Activated CD8-positive, alpha-beta memory T cell treated with anti-CD3 and anti-CD28 coated beads for 48 hours (primary cell): Measurements from ENCODE around the gene PIGL.
"Not testable (repeated sequence)": the region's sequence is repeated elsewhere in the genome, so short reads cannot be mapped to it uniquely, and the experiment has no call there.

Experiments used
- DNase-seq, 3 experiments: peaks; one replicate each; pipeline ENCODE4 v3.0.0-alpha.2; 2020; ENCODE audit warnings: low read depth in 2 of 3, low spot score in 2 of 3

Gene PIGL

DNA sequence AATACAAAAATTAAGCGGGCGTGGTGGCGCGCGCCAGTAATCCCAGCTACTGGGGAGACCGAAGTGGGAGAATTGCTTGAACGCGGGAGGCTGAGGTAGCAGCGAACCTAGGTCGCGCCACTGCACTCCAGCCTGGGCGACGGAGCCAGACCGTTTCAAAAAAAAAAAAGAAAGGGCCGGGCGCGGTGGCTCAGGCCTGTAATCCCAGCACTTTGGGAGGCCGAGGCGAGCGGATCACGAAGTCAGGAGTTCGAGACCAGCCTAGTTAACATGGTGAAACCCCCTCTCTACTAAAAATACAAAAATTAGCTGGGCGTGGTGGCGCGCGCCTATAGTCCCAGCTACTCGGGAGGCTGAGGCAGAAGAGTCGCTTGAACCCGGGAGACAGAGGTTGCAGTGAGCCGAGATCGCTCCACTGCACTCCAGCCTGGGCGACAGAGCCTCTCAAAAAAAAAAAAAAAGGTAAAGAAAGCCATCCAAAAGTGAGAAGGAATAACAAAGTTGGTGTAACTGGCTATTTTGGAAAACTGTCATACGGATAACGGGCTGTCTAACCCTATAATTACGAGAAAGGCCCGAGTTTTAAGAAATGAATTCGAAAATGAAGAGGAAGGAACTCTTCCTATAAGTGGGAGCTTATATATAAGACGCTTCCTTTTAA, 539 bp upstream of the PIGL start:
- not testable (repeated sequence) for DNase-seq

DNA sequence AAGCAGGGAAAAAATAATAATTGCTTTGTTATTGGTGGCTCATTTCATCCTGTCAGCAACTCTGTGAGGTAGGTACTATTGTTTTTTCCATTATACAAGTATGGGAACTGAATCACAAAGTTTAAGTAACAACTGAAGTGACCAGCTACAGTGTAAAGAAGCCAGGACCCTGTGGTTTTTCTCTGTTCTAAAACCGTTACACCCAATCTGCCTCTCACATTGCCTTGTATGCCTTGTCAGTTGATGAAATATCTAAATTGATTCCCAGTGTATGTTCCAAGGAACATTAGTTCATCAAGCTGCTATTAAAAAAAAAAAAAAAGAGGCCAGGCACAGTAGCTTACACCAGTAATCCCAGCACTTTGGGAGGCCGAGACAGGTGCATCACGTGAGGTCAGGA, 5.4 kb downstream of the PIGL start:
- DNase-seq: no peak

DNA sequence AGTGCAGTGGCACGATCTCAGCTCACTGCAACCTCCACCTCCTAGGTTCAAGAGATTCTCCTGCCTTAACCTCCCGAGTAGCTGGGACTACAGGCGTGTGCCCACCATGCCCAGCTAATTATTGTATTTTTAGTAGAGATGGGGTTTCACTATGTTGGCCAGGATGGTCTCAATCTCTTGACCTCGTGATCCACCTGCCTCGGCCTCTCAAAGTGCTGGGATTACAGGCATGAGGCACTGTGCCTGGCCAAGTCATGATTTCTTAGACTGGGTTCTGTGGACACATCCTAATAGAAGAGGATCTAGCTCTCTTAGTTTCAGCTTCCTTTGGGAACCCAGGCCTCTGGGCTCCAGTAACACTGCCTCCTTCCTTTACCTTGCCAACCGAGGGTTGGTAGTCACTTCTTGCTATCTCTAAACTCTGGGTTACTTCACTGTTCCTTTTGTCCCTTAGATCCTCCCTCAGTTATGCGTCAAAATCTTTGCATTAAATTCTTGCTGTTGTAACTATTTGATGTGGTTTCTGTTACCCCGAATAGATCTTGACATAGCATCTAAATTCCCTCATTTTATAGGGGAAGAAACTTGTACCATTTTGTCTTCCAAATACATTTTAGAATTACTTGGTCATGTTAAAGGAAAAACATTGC, 13.0 kb downstream of the PIGL start:
- DNase-seq: not testable (repeated sequence)

DNA sequence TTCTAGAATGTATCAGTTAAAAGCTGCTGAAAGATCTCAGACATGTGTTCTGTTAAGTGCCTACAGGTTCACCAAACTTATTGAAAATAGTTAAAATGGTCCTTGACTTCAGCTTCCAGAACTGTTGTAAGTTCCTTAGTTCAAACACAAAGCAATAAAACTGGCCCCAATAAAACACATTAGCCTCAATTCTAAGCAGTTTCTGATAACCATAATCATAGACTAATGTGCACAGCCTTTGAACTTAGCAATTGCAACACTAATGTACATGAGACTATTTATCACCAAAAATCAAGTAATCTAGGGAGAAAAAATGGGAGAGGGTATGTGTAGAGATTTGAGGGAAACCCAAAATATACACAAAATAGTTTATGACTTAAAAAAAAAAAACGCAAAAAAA, 15.4 kb downstream of the PIGL start:
- no peak for DNase-seq

DNA sequence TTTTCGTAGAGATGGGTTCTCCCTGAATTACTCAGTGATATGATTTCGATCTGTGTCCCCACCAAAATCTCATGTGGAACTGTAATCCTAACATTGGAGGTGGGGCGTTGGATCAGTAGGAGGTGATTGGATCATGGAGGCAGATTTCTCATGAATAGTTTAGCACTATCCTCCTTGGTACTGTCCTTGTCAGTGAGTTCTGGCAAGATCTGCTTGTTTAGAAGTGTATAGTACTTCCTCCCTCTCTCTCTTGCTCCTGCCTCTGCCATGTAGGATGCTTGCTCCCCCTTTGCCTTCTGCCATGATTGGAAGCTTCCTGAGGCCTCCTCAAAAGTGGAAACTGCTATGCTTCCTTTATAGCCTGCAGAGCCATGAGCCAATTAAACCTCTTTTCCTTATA, 22.9 kb downstream of the PIGL start:
- no peak for DNase-seq

DNA sequence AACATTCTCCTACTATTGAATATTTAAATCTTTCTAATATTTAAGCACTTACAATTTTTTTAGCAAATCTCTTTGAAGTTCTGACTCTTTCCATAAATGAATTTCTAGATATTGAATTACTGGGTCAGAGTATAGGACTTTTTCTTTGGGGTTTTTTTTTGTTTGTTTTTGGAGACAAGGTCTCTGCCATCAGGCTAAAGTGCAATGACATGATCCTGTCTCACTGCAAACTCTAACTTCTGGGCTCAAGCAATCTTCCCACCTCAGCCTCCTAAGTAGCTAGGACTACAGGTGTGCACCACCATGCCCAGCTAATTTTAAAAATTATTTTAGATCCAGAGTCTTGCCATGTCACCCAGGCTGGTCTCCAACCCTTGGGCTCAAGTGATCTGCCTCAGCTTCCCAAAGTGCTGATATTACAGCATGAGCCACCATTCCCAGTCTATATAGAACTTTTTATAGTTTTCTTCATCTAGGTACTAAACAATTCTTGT, 24.9 kb downstream of the PIGL start:
- no peak for DNase-seq

DNA sequence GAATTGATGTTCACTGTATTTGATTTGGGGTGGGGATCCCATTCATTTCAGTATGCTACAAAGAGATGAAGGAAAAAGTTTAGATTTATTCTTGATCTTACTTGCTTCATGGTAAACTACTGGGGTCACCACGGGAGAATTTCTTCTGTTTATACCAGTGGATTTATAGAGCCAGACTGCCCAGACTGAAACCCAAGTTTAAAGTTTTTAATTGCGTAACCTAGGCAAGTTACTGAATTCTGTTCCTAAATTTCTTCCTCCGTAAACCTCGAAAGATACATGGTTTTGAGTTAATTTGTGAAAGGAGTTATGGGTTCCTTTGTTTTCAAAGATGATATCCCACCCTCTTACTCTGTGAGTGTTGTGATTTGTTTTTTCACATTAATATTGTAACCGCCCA, 26.4 kb downstream of the PIGL start:
- no peak for DNase-seq

DNA sequence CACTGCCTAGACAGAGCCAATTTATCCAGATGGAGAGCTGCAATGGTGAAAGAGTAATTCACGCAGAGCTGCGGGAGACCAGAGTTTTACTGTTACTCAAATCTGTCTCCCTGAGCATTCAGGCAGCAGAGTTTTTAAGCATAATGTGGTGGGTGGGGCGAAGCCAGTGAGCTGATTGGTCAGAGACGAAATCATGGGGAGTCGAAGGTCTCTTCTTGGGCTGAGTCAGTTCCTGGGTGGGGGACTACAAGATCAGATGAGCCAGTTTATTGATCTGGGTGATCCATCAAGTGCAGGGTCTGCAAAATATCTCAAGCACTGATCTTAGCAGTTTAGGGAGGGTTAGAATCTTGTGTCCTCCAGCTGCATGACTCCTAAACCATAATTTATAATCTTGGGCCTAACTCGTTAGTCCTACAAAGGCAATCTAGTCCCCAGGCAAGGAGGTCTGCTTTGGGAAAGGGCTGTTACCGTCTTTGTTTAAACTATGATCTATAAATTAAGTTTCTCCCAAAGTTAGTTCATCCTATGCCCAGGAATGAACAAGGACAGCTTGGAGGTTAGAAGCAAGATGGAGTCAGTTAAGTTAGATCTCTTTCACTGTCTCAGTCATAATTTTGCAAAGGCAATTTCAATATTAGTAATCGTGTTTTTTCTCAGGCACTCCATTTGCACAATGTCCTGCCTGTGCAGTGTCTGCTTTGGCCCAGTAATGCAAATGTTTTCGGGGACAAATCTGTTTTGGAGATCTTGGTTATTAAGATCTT, 27.0 kb downstream of the PIGL start:
- DNase-seq: no peak

DNA sequence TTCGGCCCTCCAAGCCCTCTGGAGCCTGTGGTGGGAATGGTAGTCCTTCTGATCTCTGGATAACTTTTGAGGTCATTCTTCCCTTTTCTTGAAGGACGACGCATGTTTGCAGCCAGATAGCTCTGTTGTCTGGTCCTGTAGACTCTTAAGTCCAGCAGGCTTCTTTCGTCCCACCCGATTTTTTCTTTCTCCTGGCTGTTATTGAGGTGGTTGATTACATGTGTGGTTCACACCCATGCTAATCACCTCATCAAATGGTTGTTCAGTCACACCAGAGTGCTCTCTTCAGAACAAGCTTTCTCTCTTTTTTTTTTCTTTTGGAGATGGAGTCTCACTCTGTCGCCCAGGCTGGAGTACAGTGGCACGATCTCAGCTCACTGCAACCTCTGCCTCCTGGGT, 30.6 kb downstream of the PIGL start:
- no peak for DNase-seq

DNA sequence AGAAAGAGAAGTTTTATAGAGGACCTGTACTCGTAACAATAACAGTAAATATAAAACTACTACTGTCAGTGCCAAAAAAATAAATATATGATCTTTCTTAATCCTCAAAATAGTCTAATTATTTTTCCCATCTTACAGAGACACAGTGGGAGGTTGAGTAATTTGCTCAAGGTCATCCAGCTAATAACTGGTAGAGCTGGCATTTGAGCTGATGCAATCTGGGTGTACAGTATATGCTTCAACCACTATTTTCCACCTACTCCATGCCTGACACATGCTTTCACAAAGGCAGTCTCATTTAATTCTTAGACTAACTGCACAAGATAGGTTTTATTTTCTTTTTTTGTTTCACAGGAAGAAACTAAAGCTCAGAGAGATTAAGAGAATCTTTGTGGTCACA, 33.6 kb downstream of the PIGL start:
- no peak for DNase-seq

DNA sequence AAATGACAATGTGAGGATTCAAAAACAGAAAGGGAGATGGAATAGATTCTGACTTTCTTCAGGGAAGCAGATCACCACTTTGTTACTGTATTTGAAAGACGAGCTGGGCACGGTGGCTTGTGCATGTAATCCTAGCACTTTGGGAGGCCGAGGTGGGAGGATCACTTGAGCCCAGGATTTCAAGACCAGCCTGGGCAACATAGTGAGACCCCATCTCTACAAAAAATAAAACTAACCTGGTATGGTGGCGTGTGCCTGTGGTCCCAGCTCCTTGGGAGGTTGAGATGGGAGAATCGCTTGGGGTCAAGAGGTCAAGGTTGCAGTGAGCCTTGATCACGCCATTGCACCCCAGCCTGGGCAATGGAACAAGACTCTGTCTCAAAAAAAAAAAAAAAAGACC, 34.0 kb downstream of the PIGL start:
- no peak for DNase-seq

DNA sequence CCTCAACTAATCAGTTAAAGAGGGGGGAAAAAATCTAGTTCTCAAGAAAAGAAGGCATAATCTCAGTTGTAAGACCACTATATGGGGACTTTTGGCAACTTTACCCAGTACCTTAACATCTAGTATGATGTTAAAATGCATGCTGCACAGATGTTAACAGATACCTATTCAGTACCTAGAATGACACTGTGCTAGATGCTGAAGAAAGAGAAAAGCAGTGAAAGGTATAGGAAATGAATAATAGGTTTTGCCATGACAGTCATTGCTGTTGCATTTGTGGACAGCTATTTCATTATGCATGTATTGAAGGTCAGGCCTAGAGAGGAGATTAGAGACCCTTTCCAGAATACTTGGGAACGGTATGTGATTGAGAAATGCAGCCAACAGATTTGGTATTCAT, 34.5 kb downstream of the PIGL start:
- no peak for DNase-seq

DNA sequence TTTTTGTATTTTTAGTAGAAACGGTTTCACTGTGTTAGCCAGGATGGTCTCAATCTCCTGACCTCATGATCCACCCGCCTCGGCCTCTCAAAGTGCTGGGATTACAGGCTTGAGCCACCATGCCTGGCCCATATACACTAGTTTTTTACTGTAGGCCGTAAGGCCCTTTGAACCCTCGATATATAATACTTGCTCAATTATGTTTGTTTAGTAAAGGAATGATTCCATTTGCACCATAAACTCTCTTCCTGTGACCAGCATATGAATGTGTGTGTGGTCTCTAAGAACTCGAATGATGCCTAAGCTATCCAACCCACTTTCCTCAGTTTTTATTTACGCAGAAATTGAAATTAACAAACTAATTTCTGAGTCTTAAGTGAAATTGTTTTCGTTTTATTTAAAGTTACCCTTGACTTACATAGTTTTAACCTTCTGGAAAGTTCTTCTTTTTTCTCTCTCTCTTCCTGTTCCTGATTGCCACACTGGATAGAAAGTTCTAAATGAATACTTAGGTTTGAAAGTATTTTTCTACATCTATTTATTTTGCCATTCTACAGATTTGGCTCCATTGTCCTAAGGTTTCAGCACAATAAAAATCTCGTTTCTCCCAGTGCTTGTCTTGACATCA, 37.9 kb downstream of the PIGL start:
- no peak for DNase-seq

DNA sequence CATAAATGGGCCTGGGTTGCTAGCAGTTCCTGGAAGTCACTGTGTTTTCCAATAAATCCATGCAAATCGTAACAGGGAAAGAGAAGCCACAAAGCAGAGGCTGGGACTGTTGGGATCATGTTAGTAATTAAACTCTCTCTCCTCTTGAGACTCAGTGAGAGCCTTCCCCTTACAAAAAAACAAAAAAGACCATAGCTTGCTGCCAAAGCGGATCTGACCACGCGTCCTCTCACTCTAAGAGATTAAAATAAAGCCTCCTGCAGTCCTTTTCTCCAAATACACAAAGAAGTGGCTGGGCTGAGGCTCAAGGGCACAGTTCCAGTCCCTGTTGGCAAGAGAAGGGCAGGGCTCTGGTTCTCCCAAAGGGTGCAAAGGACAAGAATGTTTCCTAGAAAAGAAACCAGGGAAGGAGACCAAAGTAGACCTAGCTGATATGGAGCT, 38.5 kb downstream of the PIGL start:
- no peak for DNase-seq

DNA sequence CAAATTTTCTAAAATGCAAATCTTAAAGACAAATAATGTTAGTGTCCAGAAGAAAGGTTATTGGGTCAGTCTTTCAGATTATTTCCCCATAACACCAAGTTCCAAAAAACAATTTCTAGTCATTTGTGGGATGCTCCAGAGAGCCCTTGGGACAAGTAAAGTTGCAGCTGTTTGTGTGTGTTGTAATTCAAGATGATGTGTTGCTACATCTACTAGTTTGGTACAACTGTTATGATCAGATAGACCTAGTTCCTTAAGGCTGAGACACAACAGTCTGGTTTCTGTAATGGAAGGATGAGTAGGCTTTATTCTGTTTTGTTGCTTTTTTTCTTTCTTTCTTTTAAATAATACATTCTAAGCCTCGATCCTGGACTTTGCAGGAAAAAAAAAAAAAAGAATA, 41.9 kb downstream of the PIGL start:
- DNase-seq: no peak

DNA sequence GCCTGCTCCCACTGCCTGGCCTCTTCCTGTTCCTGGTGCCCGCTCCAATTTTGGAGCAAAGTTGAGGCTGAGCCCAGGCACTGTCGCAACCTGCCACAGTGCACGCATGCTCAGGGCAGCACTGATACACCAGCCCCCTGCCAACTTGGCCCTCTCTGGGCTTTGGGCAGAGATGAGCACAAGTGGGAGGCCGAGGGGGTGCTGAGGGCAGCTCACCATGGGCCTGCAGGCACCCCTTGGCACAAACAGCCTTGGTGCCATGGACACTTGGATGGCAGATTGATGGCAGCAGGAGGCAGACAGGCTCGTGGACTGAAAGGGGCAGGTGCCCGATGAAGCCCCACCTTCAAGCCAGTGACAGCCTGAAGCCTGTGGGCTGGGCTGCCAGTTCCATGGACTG, 42.9 kb downstream of the PIGL start:
- no peak for DNase-seq

DNA sequence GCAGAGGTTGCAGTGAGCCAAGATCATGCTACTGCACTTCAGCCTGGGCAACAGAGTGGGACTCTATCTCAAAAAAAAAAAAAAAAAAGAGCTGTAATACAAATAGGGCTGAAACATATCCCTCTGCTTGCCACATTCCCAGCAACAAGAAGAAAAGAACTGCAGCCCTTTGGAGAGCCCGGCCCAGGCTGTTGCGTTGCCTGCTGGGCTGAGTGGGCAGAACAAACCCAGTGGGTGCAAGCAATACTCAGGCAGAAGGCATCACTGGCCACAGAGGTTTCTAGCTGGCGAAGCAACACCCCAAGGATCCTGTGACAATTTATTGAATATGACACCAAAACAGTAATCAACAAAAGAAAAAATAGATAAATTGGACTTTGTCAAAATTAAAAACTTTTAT, 44.0 kb downstream of the PIGL start:
- no peak for DNase-seq

DNA sequence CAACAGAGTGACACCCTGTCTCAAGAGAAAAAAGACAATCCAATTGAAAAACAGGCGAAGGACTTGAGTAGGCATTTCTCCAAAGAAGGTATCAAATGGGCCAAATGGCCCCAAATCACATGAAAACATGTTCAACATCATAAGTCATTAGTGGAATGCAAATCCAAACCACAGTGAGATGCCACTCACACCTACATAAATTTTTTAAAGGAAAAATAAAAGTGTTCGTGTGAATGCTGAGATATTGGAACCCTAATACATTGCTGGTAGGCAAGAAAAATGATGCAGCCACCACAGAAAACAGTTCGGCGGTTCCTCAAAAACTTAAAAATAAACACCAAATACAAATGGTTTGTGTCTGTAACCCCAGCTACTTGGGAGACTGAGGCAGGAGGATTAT, 45.2 kb downstream of the PIGL start:
- DNase-seq: no peak

DNA sequence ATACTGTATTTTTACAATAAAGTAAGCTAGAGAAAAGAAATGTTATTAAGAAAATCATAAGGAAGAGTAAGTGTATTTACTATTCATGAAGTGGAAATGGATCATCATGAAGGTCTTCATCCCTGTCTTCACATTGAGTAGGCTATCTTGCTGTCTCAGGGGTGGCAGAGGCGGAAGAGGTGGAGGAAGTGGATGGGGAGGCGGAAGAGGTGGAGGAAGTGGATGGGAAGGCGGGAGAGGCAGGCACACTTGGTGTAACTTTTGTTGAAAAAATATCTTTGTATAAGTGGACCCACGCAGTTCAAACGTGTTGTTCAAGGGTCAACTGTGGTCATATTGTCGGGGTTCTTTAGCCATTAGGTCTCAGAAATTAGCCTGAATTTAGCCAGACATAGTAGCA, 50.2 kb downstream of the PIGL start:
- DNase-seq: no peak

DNA sequence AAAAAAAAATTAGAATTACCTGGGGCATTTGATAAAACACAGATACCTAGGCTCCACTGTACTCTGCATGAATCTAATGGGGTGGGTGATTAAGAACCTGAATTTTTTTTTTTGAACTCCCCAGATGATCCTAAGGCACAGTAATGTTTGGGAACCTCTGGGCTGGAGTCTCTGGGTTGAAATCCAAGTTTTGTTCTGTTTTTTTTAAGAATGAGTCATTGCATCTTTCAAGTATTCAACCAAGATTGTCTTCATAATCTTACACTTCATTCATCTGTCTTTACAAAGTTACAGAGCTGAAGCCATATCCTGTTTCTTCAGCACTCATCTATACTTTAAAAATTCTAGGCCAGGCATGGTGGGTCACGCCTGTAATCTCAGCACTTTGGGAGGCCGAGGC, 52.6 kb downstream of the PIGL start:
- no peak for DNase-seq

DNA sequence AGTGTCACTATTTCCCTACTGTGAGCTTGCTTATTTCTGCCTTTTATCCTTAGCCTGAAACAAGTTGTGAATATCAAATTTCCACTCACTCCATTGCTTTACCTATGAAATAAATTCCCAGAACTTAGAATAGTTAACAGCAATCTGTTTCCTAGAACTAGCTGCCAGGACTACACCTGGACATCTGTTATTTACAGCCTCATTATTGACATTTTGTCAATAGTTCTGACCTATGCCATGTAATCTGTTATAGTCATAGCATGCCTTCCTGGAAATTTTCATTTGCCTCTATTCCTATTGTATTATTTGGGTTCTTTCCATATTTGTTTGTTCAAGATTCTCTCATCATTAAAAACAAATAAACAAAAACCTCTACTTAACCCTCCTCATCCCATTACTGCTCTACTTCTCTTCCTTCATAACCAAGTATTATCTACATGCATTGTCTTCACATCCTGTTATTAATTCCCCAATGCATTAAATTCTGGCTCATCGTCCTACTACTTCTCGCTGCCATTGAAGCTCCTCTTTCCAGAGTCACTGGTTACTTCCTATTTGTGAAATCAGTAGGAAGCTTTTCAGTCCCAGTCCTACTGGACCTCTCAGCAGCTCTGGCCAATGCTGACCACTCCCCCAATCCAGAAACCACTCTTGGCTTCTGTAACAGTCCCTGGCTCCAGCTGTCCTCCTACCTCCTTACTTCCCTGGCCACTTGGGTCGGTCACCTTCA, 55.3 kb downstream of the PIGL start:
- DNase-seq: no peak
